Measurements from ENCODE around the gene FBL.
"Not testable (repeated sequence)": the region's sequence is repeated elsewhere in the genome, so short reads cannot be mapped to it uniquely, and the experiment has no call there.

- TF ChIP-seq CTCF (optimal IDR thresholded peaks at IDR 0.05 in 1 of 3, IDR thresholded peaks at IDR 0.05 in 1 of 3, conservative IDR thresholded peaks at IDR 0.05 in 1 of 3; ENCODE audit: extremely low read depth in 1 of 3, insufficient read depth in 2 of 3, low read length in 3 of 3); EZH2 (IDR thresholded peaks at IDR 0.05; ENCODE audit: low read length): not testable (repeated sequence)
These were observed 29.3 kb upstream of the FBL start for GRCh38 chr19:39875401-39875864.

Measured in keratinocyte (primary cell).